Thoracic aorta (tissue), 2 donors: ENCODE data around the gene MPPED1. TPM values are rescaled to one million over a fixed set of nuclear protein-coding genes. Genes with fewer than 3 reads are reported as not detected.

Experiments
- ATAC-seq: fragments of 150-250 bp; one replicate; pipeline ENCODE4 v1.8.0; 2017; ENCODE audit warnings: low read depth; ENCODE audit not compliant: insufficient number of reproducible peaks, low FRiP score
- DNase-seq: peaks from one replicate; pipeline ENCODE4 v3.0.0-alpha.2; 2020; ENCODE audit warnings: low spot score
- H3K27ac ChIP-seq, 2 donors: fragments of 200-600 bp; sonication (generic); 1 replicate in 1 of 2; 2 replicates in 1 of 2; pipeline ENCODE4 v1.5.1; 2016; ENCODE audit warnings: mild to moderate bottlenecking in 2 of 2, moderate library complexity in 2 of 2
- H3K27me3 ChIP-seq: fragments of 200-600 bp; sonication (generic); replicated peaks from 2 replicates; pipeline ENCODE4 v1.6.0; 2016; ENCODE audit warnings: mild to moderate bottlenecking; ENCODE audit not compliant: insufficient read depth
- H3K36me3 ChIP-seq: fragments of 200-600 bp; sonication (generic); one replicate; pipeline ENCODE4 v1.5.1; 2016
- H3K4me1 ChIP-seq, 2 donors: fragments of 200-600 bp; sonication (generic); 1 replicate in 1 of 2; 2 replicates in 1 of 2; pipeline versions ENCODE4 v1.5.1 to v1.6.0; 2016; ENCODE audit warnings: low read depth in 2 of 2, mild to moderate bottlenecking in 1 of 2; ENCODE audit not compliant: control insufficient read depth in 1 of 2
- H3K4me3 ChIP-seq: fragments of 200-600 bp; sonication (generic); 2 replicates; pipeline ENCODE4 v1.5.1; 2016; ENCODE audit warnings: mild to moderate bottlenecking
- H3K9me3 ChIP-seq: fragments of 200-600 bp; sonication (generic); 2 replicates; pipeline ENCODE4 v1.5.1; 2016
- total RNA-seq, 2 donors: library from RNA; depleted of rRNA; stranded (reverse); fragments of >200 nt; gene quantifications; one replicate each; pipeline versions ENCODE4 v1.1.0 to v1.2.3, GENCODE V29; 2016
- TF ChIP-seq, protein P1 (sequence below): fragments of 200-600 bp; sonication (generic); IDR thresholded peaks from one replicate; pipeline ENCODE4 v1.5.1; 2019; ENCODE audit warnings: antibody characterized with exemption

MPPED1 gene
- total RNA-seq, 2 donors from 2014 or later = not detected

DNA sequence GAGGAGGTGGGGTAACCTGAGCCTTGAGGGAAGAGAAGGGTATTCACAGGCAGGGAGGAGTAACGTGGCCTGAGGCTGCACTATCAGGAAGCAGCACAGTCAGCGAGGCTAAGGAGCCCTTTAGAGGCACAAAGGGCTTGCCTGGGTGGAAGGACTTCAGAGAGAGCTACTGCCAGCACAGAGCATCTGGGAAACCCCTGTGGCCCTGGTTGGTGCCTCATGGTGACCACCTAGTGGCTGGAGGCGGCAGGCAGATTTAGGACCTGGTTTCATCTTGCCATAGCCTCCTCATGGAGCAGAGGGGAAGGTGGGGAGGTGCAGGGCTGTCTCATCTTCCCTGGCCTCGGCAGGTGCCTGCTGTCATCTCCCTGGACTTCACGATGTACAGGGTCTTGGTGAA is 64.5 kb downstream of the MPPED1 start:
- H3K27ac ChIP-seq = no peak overlapping the region
- ATAC-seq (no peak), DNase-seq (no peak)
- TF ChIP-seq, protein P1, sequence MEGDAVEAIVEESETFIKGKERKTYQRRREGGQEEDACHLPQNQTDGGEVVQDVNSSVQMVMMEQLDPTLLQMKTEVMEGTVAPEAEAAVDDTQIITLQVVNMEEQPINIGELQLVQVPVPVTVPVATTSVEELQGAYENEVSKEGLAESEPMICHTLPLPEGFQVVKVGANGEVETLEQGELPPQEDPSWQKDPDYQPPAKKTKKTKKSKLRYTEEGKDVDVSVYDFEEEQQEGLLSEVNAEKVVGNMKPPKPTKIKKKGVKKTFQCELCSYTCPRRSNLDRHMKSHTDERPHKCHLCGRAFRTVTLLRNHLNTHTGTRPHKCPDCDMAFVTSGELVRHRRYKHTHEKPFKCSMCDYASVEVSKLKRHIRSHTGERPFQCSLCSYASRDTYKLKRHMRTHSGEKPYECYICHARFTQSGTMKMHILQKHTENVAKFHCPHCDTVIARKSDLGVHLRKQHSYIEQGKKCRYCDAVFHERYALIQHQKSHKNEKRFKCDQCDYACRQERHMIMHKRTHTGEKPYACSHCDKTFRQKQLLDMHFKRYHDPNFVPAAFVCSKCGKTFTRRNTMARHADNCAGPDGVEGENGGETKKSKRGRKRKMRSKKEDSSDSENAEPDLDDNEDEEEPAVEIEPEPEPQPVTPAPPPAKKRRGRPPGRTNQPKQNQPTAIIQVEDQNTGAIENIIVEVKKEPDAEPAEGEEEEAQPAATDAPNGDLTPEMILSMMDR = no peak
- no peaks in the 10 kb centered on the region for H3K27me3 ChIP-seq
- H3K36me3 ChIP-seq = no peaks in the 10 kb centered on the region
- no peaks in the 10 kb centered on the region for H3K9me3 ChIP-seq
- no peaks in the 10 kb centered on the region for H3K4me1 ChIP-seq
- H3K4me3 ChIP-seq = no peak overlapping the region

DNA sequence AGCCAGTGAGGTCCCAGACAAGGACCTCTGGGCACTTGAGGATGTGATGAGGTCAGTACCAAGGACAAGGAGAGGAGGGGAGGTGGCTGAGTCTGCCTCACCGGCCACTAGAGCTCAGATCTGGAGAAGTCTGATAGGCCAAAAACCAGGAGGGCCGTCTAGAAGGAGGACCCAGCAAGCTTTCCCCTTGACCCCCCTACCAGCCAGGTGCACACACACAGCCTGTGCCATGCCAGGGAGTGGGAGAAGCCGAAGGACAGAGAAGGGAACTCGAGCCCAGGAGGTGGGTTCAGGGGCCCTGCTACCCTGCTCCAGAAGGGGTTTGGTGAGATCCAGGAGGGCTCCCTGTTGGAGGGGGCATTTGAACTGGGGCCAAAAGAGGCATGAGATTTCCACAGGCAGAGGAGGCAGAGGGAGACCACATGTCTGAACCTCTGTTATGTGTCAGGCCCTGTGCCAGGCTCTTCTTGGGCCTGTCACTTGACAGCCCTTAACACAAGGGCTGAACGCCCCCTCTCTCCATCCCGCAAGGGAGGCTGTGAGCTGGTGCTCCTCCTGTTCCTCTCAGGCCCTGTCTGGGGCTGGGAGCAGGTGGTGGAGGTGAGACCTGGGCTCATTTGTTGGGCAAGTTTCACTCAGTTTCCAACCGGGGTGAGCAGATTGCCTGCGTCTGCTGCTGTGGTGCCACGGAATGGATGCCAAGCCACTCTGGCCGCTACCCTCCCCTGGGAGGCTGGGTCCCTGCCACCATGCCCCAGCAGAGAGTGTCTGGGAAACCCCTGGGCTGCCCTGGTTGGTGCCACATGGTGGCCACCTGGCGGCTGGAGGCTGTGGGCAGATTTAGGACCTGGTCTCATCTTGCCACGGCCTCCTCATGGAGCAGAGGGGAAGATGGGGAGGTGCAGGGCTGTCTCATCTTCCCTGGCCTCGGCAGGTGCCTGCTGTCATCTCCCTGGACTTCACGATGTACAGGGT is 65.2 kb downstream of the MPPED1 start:
- no peak for ATAC-seq
- no peak for DNase-seq
- Histone ChIP-seq H3K36me3 (no peaks in the 10 kb centered on the region), H3K27me3 (no peaks in the 10 kb centered on the region), H3K27ac (no peak overlapping the region), H3K4me1 (no peaks in the 10 kb centered on the region), H3K4me3 (no peak overlapping the region), H3K9me3 (no peaks in the 10 kb centered on the region)
- TF ChIP-seq, protein P1 = no peak

DNA sequence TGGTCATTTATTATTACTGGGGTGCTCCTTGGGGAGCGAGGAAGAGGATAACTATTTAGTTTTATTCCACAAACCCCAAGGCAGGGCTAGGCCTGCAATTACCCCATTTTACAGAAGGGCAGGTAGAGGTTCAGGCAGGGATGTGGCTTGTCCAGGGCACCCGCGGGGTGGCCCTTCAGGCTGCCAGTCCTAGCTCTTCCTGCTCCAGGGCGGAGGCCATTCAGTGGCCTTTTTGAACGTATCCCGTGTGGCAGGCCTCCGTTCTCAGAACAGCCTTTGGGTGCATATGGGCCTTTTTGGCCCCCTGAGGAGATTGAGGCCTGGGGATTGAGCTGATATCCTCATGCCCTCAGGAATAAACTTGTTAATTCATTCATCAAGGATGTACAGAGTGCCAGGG is 66.2 kb downstream of the MPPED1 start:
- Histone ChIP-seq H3K4me1 (no peaks in the 10 kb centered on the region), H3K27ac (no peak overlapping the region), H3K4me3 (no peak overlapping the region), H3K27me3 (no peaks in the 10 kb centered on the region), H3K36me3 (no peaks in the 10 kb centered on the region), H3K9me3 (no peaks in the 10 kb centered on the region)
- DNase-seq (no peak), ATAC-seq (no peak)
- TF ChIP-seq, protein P1 = no peak

DNA sequence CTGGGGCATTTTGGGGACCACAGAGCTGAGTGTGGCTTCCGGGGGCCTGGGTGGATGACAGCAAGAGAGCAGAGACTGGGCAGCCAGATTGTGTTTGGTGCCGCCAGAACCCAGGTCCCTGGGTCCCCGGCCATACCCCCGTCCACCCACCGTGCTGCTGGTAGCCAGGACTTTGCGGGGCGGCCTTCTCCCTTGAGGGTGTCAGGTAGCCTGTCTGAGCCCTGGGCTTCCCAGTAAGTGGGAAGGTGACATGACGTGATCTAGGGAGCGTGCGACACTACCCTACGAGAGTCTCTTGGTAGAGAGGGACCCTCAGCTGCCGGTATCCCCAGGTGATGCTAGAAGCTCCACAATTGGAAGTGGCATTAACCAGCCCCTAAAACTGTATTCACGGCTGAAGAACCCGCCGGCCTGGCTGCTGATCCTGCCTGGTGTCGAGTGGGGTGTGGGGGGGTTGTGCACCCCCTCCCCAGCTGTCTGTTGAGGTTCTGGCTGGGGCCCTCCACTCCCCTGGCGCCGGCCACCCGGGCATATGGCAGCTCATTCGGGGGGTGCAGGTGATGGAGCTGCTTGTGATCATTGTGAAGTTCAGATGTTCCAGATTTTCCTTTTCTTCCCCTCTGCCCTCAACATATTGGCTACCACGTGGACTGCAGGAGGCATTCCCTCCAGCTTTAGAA is 66.9 kb downstream of the MPPED1 start:
- Histone ChIP-seq H3K9me3 (no peaks in the 10 kb centered on the region), H3K36me3 (no peaks in the 10 kb centered on the region), H3K27ac (no peak overlapping the region), H3K4me1 (no peaks in the 10 kb centered on the region), H3K4me3 (no peak overlapping the region), H3K27me3 (no peaks in the 10 kb centered on the region)
- TF ChIP-seq, protein P1 = no peak
- ATAC-seq (no peak), DNase-seq (no peak)

DNA sequence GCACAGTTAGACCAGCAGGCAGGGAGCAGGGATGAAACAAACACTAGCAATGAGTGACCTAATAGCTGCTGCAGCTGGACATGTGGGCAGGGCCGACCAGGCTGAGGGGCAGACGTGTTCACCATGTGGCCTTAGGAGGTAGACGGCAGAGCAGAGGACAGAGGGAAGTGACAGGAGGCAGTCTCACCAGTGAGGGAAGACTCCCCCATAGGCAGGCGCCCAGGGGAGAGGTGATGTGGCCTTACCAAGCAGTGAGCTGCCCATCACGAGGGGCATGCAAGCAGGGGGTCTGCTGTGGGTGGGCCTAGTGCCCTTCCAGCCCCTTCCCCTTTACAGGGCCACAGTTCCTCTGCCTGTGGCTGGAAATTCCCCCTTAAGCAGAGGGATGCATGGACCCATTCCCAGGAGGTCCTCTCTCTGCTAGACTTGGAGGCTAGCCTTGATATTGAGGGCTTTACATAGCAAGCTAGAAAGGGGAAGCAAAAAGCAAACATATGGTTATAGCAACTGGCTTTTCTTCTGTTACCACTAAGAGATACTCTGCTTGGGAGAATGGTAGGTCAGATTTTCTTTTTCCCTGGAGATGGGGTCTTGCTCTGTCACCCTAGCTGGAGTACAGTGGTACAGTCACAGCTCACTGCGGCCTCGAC is 67.6 kb downstream of the MPPED1 start:
- TF ChIP-seq, protein P1 = no peak
- Histone ChIP-seq H3K9me3 (no peaks in the 10 kb centered on the region), H3K4me3 (no peak overlapping the region), H3K27me3 (no peaks in the 10 kb centered on the region), H3K4me1 (no peaks in the 10 kb centered on the region), H3K27ac (no peak overlapping the region), H3K36me3 (no peaks in the 10 kb centered on the region)
- DNase-seq = no peak
- ATAC-seq = no peak
